Measurements from ENCODE around the gene PKM. TPM values are rescaled to one million over a fixed set of nuclear protein-coding genes. Genes with fewer than 3 reads are reported as not detected.

Gene PKM
- total RNA-seq, 4 donors from 2014 or later = 259 to 431 (median 291) TPM

GRCh38 chr15:72168131-72168807, 62.7 kb downstream of the PKM start:
- H3K27me3 ChIP-seq = no peaks in the 10 kb centered on the region
- no peak overlapping the region for H3K27ac ChIP-seq
- WGBS, 2 donors (ENCODE audit: low coverage in 1 of 2) = 41% methylated on average over 7 of the region's 7 CpGs; no CpG with 5 or more reads in 1 of the 2 donors
- no peak overlapping the region for H3K4me3 ChIP-seq
- DNase-seq = no peak
- in situ Hi-C loops (cut with MboI; ENCODE audit: low pct_ligation_motif_present in 1 of 4, low pct_unique_long_range_greater_than_20kb in 1 of 4, low sequenced_read_pairs in 3 of 4) (loop anchor here in 2 of 4 donors (25.0 kb wide), 4 partner anchors 281 to 706 kb away; partner anchors contain the start of gene NR2E3 (in 1 of the 2)), intact Hi-C loops (cut with DNase I; ENCODE audit: low total_unique reads) (no loop called here)
- TF ChIP-seq POLR2A (IDR thresholded peaks at IDR 0.05) = no peak
- no peak for TF ChIP-seq CTCF (IDR thresholded peaks at IDR 0.05)
- TF ChIP-seq EP300 (IDR thresholded peaks at IDR 0.05; ENCODE audit: low read depth) = no peak
- TF ChIP-seq POLR2AphosphoS5 (IDR thresholded peaks at IDR 0.05) = no peak
- no peaks in the 10 kb centered on the region for H3K9me3 ChIP-seq
- no peaks in the 10 kb centered on the region for H3K36me3 ChIP-seq
- H3K4me1 ChIP-seq = peaks cover 0 to 7% (median 3%) of the 10 kb centered on the region in 4 donors

GRCh38 chr15:72167445-72167844, 63.5 kb downstream of the PKM start:
- intact Hi-C loops (cut with DNase I; ENCODE audit: low total_unique reads) = no loop called here
- no peak overlapping the region for H3K4me3 ChIP-seq
- H3K27me3 ChIP-seq = no peaks in the 10 kb centered on the region
- no peaks in the 10 kb centered on the region for H3K9me3 ChIP-seq
- WGBS, 2 donors (ENCODE audit: low coverage in 1 of 2) = 83 to 92% methylated on average over 1 to 6 of the region's 6 CpGs
- no peaks in the 10 kb centered on the region for H3K36me3 ChIP-seq
- TF ChIP-seq CTCF (IDR thresholded peaks at IDR 0.05) = no peak
- no peak for TF ChIP-seq POLR2A (IDR thresholded peaks at IDR 0.05)
- TF ChIP-seq EP300 (IDR thresholded peaks at IDR 0.05; ENCODE audit: low read depth) = no peak
- TF ChIP-seq POLR2AphosphoS5 (IDR thresholded peaks at IDR 0.05) = no peak
- H3K27ac ChIP-seq = no peak overlapping the region
- peaks cover 0 to 7% (median 3%) of the 10 kb centered on the region in 4 donors for H3K4me1 ChIP-seq
- DNase-seq = no peak
- in situ Hi-C loops (cut with MboI; ENCODE audit: low pct_ligation_motif_present in 1 of 4, low pct_unique_long_range_greater_than_20kb in 1 of 4, low sequenced_read_pairs in 3 of 4) = loop anchor here in 2 of 4 donors (25.0 kb wide), 4 partner anchors 280 to 705 kb away; partner anchors contain the start of gene NR2E3 (in 1 of the 2)

GRCh38 chr15:72166716-72167417, 64.1 kb downstream of the PKM start:
- Histone ChIP-seq H3K27me3 (no peaks in the 10 kb centered on the region), H3K4me1 (peaks cover 0 to 7% (median 3%) of the 10 kb centered on the region in 4 donors), H3K9me3 (no peaks in the 10 kb centered on the region), H3K27ac (no peak overlapping the region), H3K4me3 (no peak overlapping the region), H3K36me3 (no peaks in the 10 kb centered on the region)
- DNase-seq = no peak
- in situ Hi-C loops (cut with MboI; ENCODE audit: low pct_ligation_motif_present in 1 of 4, low pct_unique_long_range_greater_than_20kb in 1 of 4, low sequenced_read_pairs in 3 of 4) (loop anchor here in 2 of 4 donors (25.0 kb wide), 4 partner anchors 280 to 705 kb away; partner anchors contain the start of gene NR2E3 (in 1 of the 2)), intact Hi-C loops (cut with DNase I; ENCODE audit: low total_unique reads) (no loop called here)
- 93% methylated on average over 4 of the region's 5 CpGs; no CpG with 5 or more reads in 1 of the 2 donors for WGBS, 2 donors (ENCODE audit: low coverage in 1 of 2)
- no peak for TF ChIP-seq POLR2A (IDR thresholded peaks at IDR 0.05)
- no peak for TF ChIP-seq POLR2AphosphoS5 (IDR thresholded peaks at IDR 0.05)
- no peak for TF ChIP-seq EP300 (IDR thresholded peaks at IDR 0.05; ENCODE audit: low read depth)
- TF ChIP-seq CTCF (IDR thresholded peaks at IDR 0.05) = no peak

- in situ Hi-C loops (cut with MboI; ENCODE audit: low pct_ligation_motif_present in 1 of 4, low pct_unique_long_range_greater_than_20kb in 1 of 4, low sequenced_read_pairs in 3 of 4) (loop anchor here in 2 of 4 donors (25.0 kb wide), 4 partner anchors 276 to 701 kb away; partner anchors contain the start of gene NR2E3 (in 1 of the 2)), intact Hi-C loops (cut with DNase I; ENCODE audit: low total_unique reads) (loop anchor here (5.0 kb wide), 1 partner anchor 1044 kb away; no protein-coding TSS in a partner anchor)
- 79 to 82% methylated on average over 2 to 4 of the region's 4 CpGs for WGBS, 2 donors (ENCODE audit: low coverage in 1 of 2)
- no peaks in the 10 kb centered on the region for H3K36me3 ChIP-seq
- H3K4me3 ChIP-seq = no peak overlapping the region
- no peaks in the 10 kb centered on the region for H3K27me3 ChIP-seq
- no peaks in the 10 kb centered on the region for H3K4me1 ChIP-seq
- H3K27ac ChIP-seq = no peak overlapping the region
- no peak for DNase-seq
- H3K9me3 ChIP-seq = no peaks in the 10 kb centered on the region
- no peak for TF ChIP-seq CTCF (IDR thresholded peaks at IDR 0.05)
- no peak for TF ChIP-seq POLR2A (IDR thresholded peaks at IDR 0.05)
- no peak for TF ChIP-seq EP300 (IDR thresholded peaks at IDR 0.05; ENCODE audit: low read depth)
- TF ChIP-seq POLR2AphosphoS5 (IDR thresholded peaks at IDR 0.05) = no peak
Observed at GRCh38 chr15:72163719-72164118, 67.3 kb downstream of the PKM start.

All from transverse colon (tissue), 4 donors.